ENCODE measurements around the gene TOX4. TPM values are rescaled to one million over a fixed set of nuclear protein-coding genes. Genes with fewer than 3 reads are reported as not detected.

TOX4 gene
- total RNA-seq, 2 donors from 2014 or later, result 63.8 to 65.1 TPM

Other genes starting within 250 kb of the TOX4 start
- gene HNRNPC, start 207.8 kb upstream of the TOX4 start, total RNA-seq, result 100 to 1,000 TPM; 254 TPM
- under 1 TPM; 0.26 to 0.38 TPM for gene RPGRIP1, start 197.1 kb upstream of the TOX4 start, total RNA-seq
- gene SUPT16H, start 93.2 kb upstream of the TOX4 start, total RNA-seq, result 10 to 100 TPM; 31.2 to 39.7 TPM
- gene CHD8, start 21.1 kb upstream of the TOX4 start, total RNA-seq, result 10 to 100 TPM; 36.5 to 38.8 TPM
- gene RAB2B, start 236 bp upstream of the TOX4 start, total RNA-seq, result 10 to 100 TPM; 19.1 to 19.7 TPM
- 10 to 100 TPM; 25.1 to 26.8 TPM for gene METTL3, start 34.1 kb downstream of the TOX4 start, total RNA-seq
- gene SALL2, start 49.2 kb downstream of the TOX4 start, total RNA-seq, result 1 to 10 TPM; 3.3 to 5.9 TPM
- gene OR10G3, start 102.9 kb downstream of the TOX4 start, total RNA-seq, result not detected
- not detected for gene OR10G2, start 157.7 kb downstream of the TOX4 start, total RNA-seq
- not detected for gene OR4E2, start 176.6 kb downstream of the TOX4 start, total RNA-seq
- not detected for gene OR4E1, start 196.6 kb downstream of the TOX4 start, total RNA-seq